ENCODE measurements around the gene CNNM1.

Gene CNNM1

GRCh38 chr10:99345350-99345749 is 16.2 kb downstream of the CNNM1 start:
- H3K27me3 ChIP-seq (replicated peaks; ENCODE audit: control insufficient read depth, insufficient read depth, low read length, poor library complexity, severe bottlenecking), result no peaks in the 10 kb centered on the region
- DNase-seq, result no peak
- H3K9me3 ChIP-seq (ENCODE audit: control insufficient read depth, low read length), result no peaks in the 10 kb centered on the region
- no peaks in the 10 kb centered on the region for H3K4me1 ChIP-seq (ENCODE audit: control insufficient read depth, insufficient read depth, low read length, poor library complexity, severe bottlenecking)
- H3K36me3 ChIP-seq (ENCODE audit: control insufficient read depth, insufficient read depth, low read length), result no peaks in the 10 kb centered on the region
- no peak overlapping the region for H3K4me3 ChIP-seq (ENCODE audit: insufficient read depth, low read depth, low read length, poor library complexity, severe bottlenecking)
- no peak overlapping the region for H3K27ac ChIP-seq (ENCODE audit: insufficient read depth, low read length, poor library complexity, severe bottlenecking)

- H3K27me3 ChIP-seq (replicated peaks; ENCODE audit: control insufficient read depth, insufficient read depth, low read length, poor library complexity, severe bottlenecking), result no peaks in the 10 kb centered on the region
- no peak overlapping the region for H3K4me3 ChIP-seq (ENCODE audit: insufficient read depth, low read depth, low read length, poor library complexity, severe bottlenecking)
- H3K4me1 ChIP-seq (ENCODE audit: control insufficient read depth, insufficient read depth, low read length, poor library complexity, severe bottlenecking), result no peaks in the 10 kb centered on the region
- no peak for DNase-seq
- H3K9me3 ChIP-seq (ENCODE audit: control insufficient read depth, low read length), result no peaks in the 10 kb centered on the region
- no peaks in the 10 kb centered on the region for H3K36me3 ChIP-seq (ENCODE audit: control insufficient read depth, insufficient read depth, low read length)
- no peak overlapping the region for H3K27ac ChIP-seq (ENCODE audit: insufficient read depth, low read length, poor library complexity, severe bottlenecking)
Measured at GRCh38 chr10:99346247-99346646, 17.1 kb downstream of the CNNM1 start.

- Histone ChIP-seq H3K4me1 (ENCODE audit: control insufficient read depth, insufficient read depth, low read length, poor library complexity, severe bottlenecking) (no peaks in the 10 kb centered on the region), H3K27ac (ENCODE audit: insufficient read depth, low read length, poor library complexity, severe bottlenecking) (no peak overlapping the region), H3K4me3 (ENCODE audit: insufficient read depth, low read depth, low read length, poor library complexity, severe bottlenecking) (no peak overlapping the region), H3K9me3 (ENCODE audit: control insufficient read depth, low read length) (no peaks in the 10 kb centered on the region), H3K36me3 (ENCODE audit: control insufficient read depth, insufficient read depth, low read length) (no peaks in the 10 kb centered on the region), H3K27me3 (replicated peaks; ENCODE audit: control insufficient read depth, insufficient read depth, low read length, poor library complexity, severe bottlenecking) (no peaks in the 10 kb centered on the region)
- no peak for DNase-seq
Measured at GRCh38 chr10:99347672-99348071, 18.5 kb downstream of the CNNM1 start.

GRCh38 chr10:99353182-99353581 is 24.0 kb downstream of the CNNM1 start:
- no peaks in the 10 kb centered on the region for H3K27me3 ChIP-seq (replicated peaks; ENCODE audit: control insufficient read depth, insufficient read depth, low read length, poor library complexity, severe bottlenecking)
- H3K4me3 ChIP-seq (ENCODE audit: insufficient read depth, low read depth, low read length, poor library complexity, severe bottlenecking), result no peak overlapping the region
- no peaks in the 10 kb centered on the region for H3K36me3 ChIP-seq (ENCODE audit: control insufficient read depth, insufficient read depth, low read length)
- H3K27ac ChIP-seq (ENCODE audit: insufficient read depth, low read length, poor library complexity, severe bottlenecking), result no peak overlapping the region
- H3K9me3 ChIP-seq (ENCODE audit: control insufficient read depth, low read length), result no peaks in the 10 kb centered on the region
- DNase-seq, result no peak
- no peaks in the 10 kb centered on the region for H3K4me1 ChIP-seq (ENCODE audit: control insufficient read depth, insufficient read depth, low read length, poor library complexity, severe bottlenecking)

- no peak overlapping the region for H3K27ac ChIP-seq (ENCODE audit: insufficient read depth, low read length, poor library complexity, severe bottlenecking)
- H3K9me3 ChIP-seq (ENCODE audit: control insufficient read depth, low read length), result no peaks in the 10 kb centered on the region
- H3K4me3 ChIP-seq (ENCODE audit: insufficient read depth, low read depth, low read length, poor library complexity, severe bottlenecking), result no peak overlapping the region
- no peaks in the 10 kb centered on the region for H3K36me3 ChIP-seq (ENCODE audit: control insufficient read depth, insufficient read depth, low read length)
- H3K4me1 ChIP-seq (ENCODE audit: control insufficient read depth, insufficient read depth, low read length, poor library complexity, severe bottlenecking), result no peaks in the 10 kb centered on the region
- DNase-seq, result no peak
- H3K27me3 ChIP-seq (replicated peaks; ENCODE audit: control insufficient read depth, insufficient read depth, low read length, poor library complexity, severe bottlenecking), result no peaks in the 10 kb centered on the region
Measured at GRCh38 chr10:99357691-99358090, 28.5 kb downstream of the CNNM1 start.

- Histone ChIP-seq H3K4me3 (ENCODE audit: insufficient read depth, low read depth, low read length, poor library complexity, severe bottlenecking) (no peak overlapping the region), H3K4me1 (ENCODE audit: control insufficient read depth, insufficient read depth, low read length, poor library complexity, severe bottlenecking) (no peaks in the 10 kb centered on the region), H3K9me3 (ENCODE audit: control insufficient read depth, low read length) (no peaks in the 10 kb centered on the region), H3K36me3 (ENCODE audit: control insufficient read depth, insufficient read depth, low read length) (no peaks in the 10 kb centered on the region), H3K27me3 (replicated peaks; ENCODE audit: control insufficient read depth, insufficient read depth, low read length, poor library complexity, severe bottlenecking) (no peaks in the 10 kb centered on the region), H3K27ac (ENCODE audit: insufficient read depth, low read length, poor library complexity, severe bottlenecking) (no peak overlapping the region)
- DNase-seq, result no peak
Measured at GRCh38 chr10:99358101-99358500, 28.9 kb downstream of the CNNM1 start.

- no peak for DNase-seq
- no peaks in the 10 kb centered on the region for H3K4me1 ChIP-seq (ENCODE audit: control insufficient read depth, insufficient read depth, low read length, poor library complexity, severe bottlenecking)
- no peak overlapping the region for H3K4me3 ChIP-seq (ENCODE audit: insufficient read depth, low read depth, low read length, poor library complexity, severe bottlenecking)
- H3K36me3 ChIP-seq (ENCODE audit: control insufficient read depth, insufficient read depth, low read length), result no peaks in the 10 kb centered on the region
- no peaks in the 10 kb centered on the region for H3K27me3 ChIP-seq (replicated peaks; ENCODE audit: control insufficient read depth, insufficient read depth, low read length, poor library complexity, severe bottlenecking)
- no peak overlapping the region for H3K27ac ChIP-seq (ENCODE audit: insufficient read depth, low read length, poor library complexity, severe bottlenecking)
- H3K9me3 ChIP-seq (ENCODE audit: control insufficient read depth, low read length), result no peaks in the 10 kb centered on the region
Measured at GRCh38 chr10:99360934-99361333, 31.8 kb downstream of the CNNM1 start.

- Histone ChIP-seq H3K9me3 (ENCODE audit: control insufficient read depth, low read length) (no peaks in the 10 kb centered on the region), H3K4me3 (ENCODE audit: insufficient read depth, low read depth, low read length, poor library complexity, severe bottlenecking) (no peak overlapping the region), H3K27me3 (replicated peaks; ENCODE audit: control insufficient read depth, insufficient read depth, low read length, poor library complexity, severe bottlenecking) (no peaks in the 10 kb centered on the region), H3K27ac (ENCODE audit: insufficient read depth, low read length, poor library complexity, severe bottlenecking) (no peak overlapping the region), H3K36me3 (ENCODE audit: control insufficient read depth, insufficient read depth, low read length) (no peaks in the 10 kb centered on the region), H3K4me1 (ENCODE audit: control insufficient read depth, insufficient read depth, low read length, poor library complexity, severe bottlenecking) (no peaks in the 10 kb centered on the region)
- DNase-seq, result no peak
Measured at GRCh38 chr10:99364125-99364524, 35.0 kb downstream of the CNNM1 start.

GRCh38 chr10:99365311-99365710 is 36.2 kb downstream of the CNNM1 start:
- H3K27ac ChIP-seq (ENCODE audit: insufficient read depth, low read length, poor library complexity, severe bottlenecking), result no peak overlapping the region
- no peaks in the 10 kb centered on the region for H3K36me3 ChIP-seq (ENCODE audit: control insufficient read depth, insufficient read depth, low read length)
- no peak for DNase-seq
- no peaks in the 10 kb centered on the region for H3K4me1 ChIP-seq (ENCODE audit: control insufficient read depth, insufficient read depth, low read length, poor library complexity, severe bottlenecking)
- H3K4me3 ChIP-seq (ENCODE audit: insufficient read depth, low read depth, low read length, poor library complexity, severe bottlenecking), result no peak overlapping the region
- H3K27me3 ChIP-seq (replicated peaks; ENCODE audit: control insufficient read depth, insufficient read depth, low read length, poor library complexity, severe bottlenecking), result no peaks in the 10 kb centered on the region
- H3K9me3 ChIP-seq (ENCODE audit: control insufficient read depth, low read length), result no peaks in the 10 kb centered on the region

GRCh38 chr10:99365736-99366135 is 36.6 kb downstream of the CNNM1 start:
- Histone ChIP-seq H3K36me3 (ENCODE audit: control insufficient read depth, insufficient read depth, low read length) (no peaks in the 10 kb centered on the region), H3K27ac (ENCODE audit: insufficient read depth, low read length, poor library complexity, severe bottlenecking) (no peak overlapping the region), H3K27me3 (replicated peaks; ENCODE audit: control insufficient read depth, insufficient read depth, low read length, poor library complexity, severe bottlenecking) (no peaks in the 10 kb centered on the region), H3K4me1 (ENCODE audit: control insufficient read depth, insufficient read depth, low read length, poor library complexity, severe bottlenecking) (no peaks in the 10 kb centered on the region), H3K9me3 (ENCODE audit: control insufficient read depth, low read length) (no peaks in the 10 kb centered on the region), H3K4me3 (ENCODE audit: insufficient read depth, low read depth, low read length, poor library complexity, severe bottlenecking) (no peak overlapping the region)
- no peak for DNase-seq

- no peaks in the 10 kb centered on the region for H3K9me3 ChIP-seq (ENCODE audit: control insufficient read depth, low read length)
- no peak overlapping the region for H3K27ac ChIP-seq (ENCODE audit: insufficient read depth, low read length, poor library complexity, severe bottlenecking)
- DNase-seq, result no peak
- H3K36me3 ChIP-seq (ENCODE audit: control insufficient read depth, insufficient read depth, low read length), result no peaks in the 10 kb centered on the region
- H3K27me3 ChIP-seq (replicated peaks; ENCODE audit: control insufficient read depth, insufficient read depth, low read length, poor library complexity, severe bottlenecking), result no peaks in the 10 kb centered on the region
- H3K4me1 ChIP-seq (ENCODE audit: control insufficient read depth, insufficient read depth, low read length, poor library complexity, severe bottlenecking), result no peaks in the 10 kb centered on the region
- H3K4me3 ChIP-seq (ENCODE audit: insufficient read depth, low read depth, low read length, poor library complexity, severe bottlenecking), result no peak overlapping the region
Measured at GRCh38 chr10:99366666-99367065, 37.5 kb downstream of the CNNM1 start.
